Astrocyte (in vitro differentiated cells and primary cell): ENCODE results near the gene NLRP12. TPM values are rescaled to one million over a fixed set of nuclear protein-coding genes. Genes with fewer than 3 reads are reported as not detected.
A peak's percentile ranks its signal among the peaks of the same experiment; 100 is the strongest.

Source experiments
- DNase-seq: peaks from one replicate; pipeline ENCODE4 v3.0.0-alpha.2; 2010; ENCODE audit warnings: low read depth
- FAIRE-seq: peaks from 2 replicates; lab custom pipeline; 2011; peaks lifted over from hg19 to GRCh38; lab: Jason Lieb, UNC
- H2AFZ ChIP-seq: 2 replicates; pipeline ENCODE4 v1.6.0; 2012; ENCODE audit warnings: low read depth, low read length, inconsistent platforms
- H3K27ac ChIP-seq: 2 replicates; pipeline ENCODE4 v1.5.1; 2011; ENCODE audit warnings: low read depth, low read length, inconsistent platforms
- H3K27me3 ChIP-seq: 2 replicates; pipeline ENCODE4 v1.6.0; 2011; ENCODE audit warnings: low read length, inconsistent platforms; ENCODE audit not compliant: insufficient read depth
- H3K36me3 ChIP-seq: 2 replicates; pipeline ENCODE4 v1.5.1; 2011; ENCODE audit warnings: low read length, inconsistent platforms; ENCODE audit not compliant: insufficient read depth
- H3K4me1 ChIP-seq: 2 replicates; pipeline ENCODE4 v1.5.1; 2011; ENCODE audit warnings: low read length, inconsistent platforms; ENCODE audit not compliant: insufficient read depth
- H3K4me2 ChIP-seq: 2 replicates; pipeline ENCODE4 v1.6.0; 2012; ENCODE audit warnings: low read length, inconsistent platforms
- H3K4me3 ChIP-seq: 2 replicates; pipeline ENCODE4 v1.5.1; 2011; ENCODE audit warnings: low read depth, mild to moderate bottlenecking, low read length, inconsistent platforms; ENCODE audit not compliant: insufficient read depth
- H3K79me2 ChIP-seq: 2 replicates; pipeline ENCODE4 v1.6.0; 2012; ENCODE audit warnings: mild to moderate bottlenecking, low read length, inconsistent platforms; ENCODE audit not compliant: insufficient read depth
- H3K9ac ChIP-seq: 2 replicates; pipeline ENCODE4 v1.6.0; 2012; ENCODE audit warnings: mild to moderate bottlenecking, low read length, inconsistent platforms
- H3K9me3 ChIP-seq: 2 replicates; pipeline ENCODE4 v1.5.1; 2012; ENCODE audit warnings: low read depth, mild to moderate bottlenecking, low read length, inconsistent platforms; ENCODE audit not compliant: insufficient read depth
- H4K20me1 ChIP-seq: 2 replicates; pipeline ENCODE4 v1.6.0; 2012; ENCODE audit warnings: low read length, inconsistent platforms; ENCODE audit not compliant: insufficient read depth
- H3K27ac Mint-ChIP-seq: one replicate; pipeline ENCODE4 v1.8.0; 2021; ENCODE audit warnings: mild to moderate bottlenecking, mixed read lengths; ENCODE audit not compliant: unreplicated experiment
- H3K27me3 Mint-ChIP-seq: one replicate; pipeline ENCODE4 v1.8.0; 2021; ENCODE audit warnings: low read depth, mixed read lengths; ENCODE audit not compliant: unreplicated experiment
- H3K36me3 Mint-ChIP-seq: one replicate; pipeline ENCODE4 v1.8.0; 2021; ENCODE audit warnings: low read depth, mixed read lengths; ENCODE audit not compliant: unreplicated experiment
- H3K4me1 Mint-ChIP-seq: one replicate; pipeline ENCODE4 v1.8.0; 2021; ENCODE audit warnings: low read depth, mixed read lengths; ENCODE audit not compliant: unreplicated experiment
- H3K4me3 Mint-ChIP-seq: one replicate; pipeline ENCODE4 v1.8.0; 2021; ENCODE audit warnings: mild to moderate bottlenecking, moderate library complexity, mixed read lengths; ENCODE audit not compliant: unreplicated experiment
- H3K9me3 Mint-ChIP-seq: one replicate; pipeline ENCODE4 v1.8.0; 2021; ENCODE audit warnings: mild to moderate bottlenecking, mixed read lengths; ENCODE audit not compliant: unreplicated experiment
- CTCF ChIP-seq: IDR thresholded peaks from 2 replicates; pipeline ENCODE4 v1.5.1; 2011; ENCODE audit warnings: low read depth, mild to moderate bottlenecking, inconsistent platforms, low read length, moderate library complexity; ENCODE audit not compliant: insufficient read depth
- EZH2 ChIP-seq: IDR thresholded peaks from 2 replicates; pipeline ENCODE4 v1.6.1; 2012; ENCODE audit warnings: mild to moderate bottlenecking, low read length, inconsistent platforms; ENCODE audit not compliant: insufficient read depth
- total RNA-seq: library from RNA; stranded (reverse); gene quantifications from 2 replicates; pipeline ENCODE4 v1.2.1, GENCODE V29; 2021

Gene NLRP12
- total RNA-seq, 1 donor from 2014 or later, result not detected

DNA sequence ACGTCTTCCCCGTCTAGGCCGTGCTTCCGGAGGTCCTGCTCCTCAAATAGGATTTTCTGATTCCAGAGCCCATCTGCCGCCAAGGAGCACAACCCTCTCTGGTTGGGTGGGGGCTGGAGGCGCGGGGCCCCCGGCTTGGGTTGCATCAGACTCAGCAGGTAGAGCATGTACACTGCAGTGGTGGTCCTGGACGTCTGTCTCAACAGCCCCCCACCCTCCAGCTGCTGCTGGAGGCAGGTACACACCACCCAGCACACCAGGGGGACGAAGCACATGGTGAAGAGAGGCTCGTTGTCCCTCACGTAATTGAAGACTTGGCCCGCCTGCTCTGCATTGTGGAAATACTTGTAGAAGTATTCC lies 13.9 kb downstream of the NLRP12 start:
- H3K27ac Mint-ChIP-seq, result no peak overlapping the region
- Histone ChIP-seq H3K27me3 (no peaks in the 10 kb centered on the region), H3K9me3 (no peaks in the 10 kb centered on the region), H3K79me2 (no peaks in the 10 kb centered on the region), H3K4me1 (no peaks in the 10 kb centered on the region), H3K27ac (no peak overlapping the region), H3K4me2 (no peak overlapping the region), H3K4me3 (no peak overlapping the region), H4K20me1 (no peaks in the 10 kb centered on the region), H3K9ac (no peak overlapping the region), H3K36me3 (no peaks in the 10 kb centered on the region), H2AFZ (no peak overlapping the region)
- DNase-seq (no peak), FAIRE-seq (no peak)
- H3K27me3 Mint-ChIP-seq, result peaks cover 2% of the 10 kb centered on the region
- TF ChIP-seq CTCF (no peak), EZH2 (no peak)
- no peaks in the 10 kb centered on the region for H3K4me1 Mint-ChIP-seq
- no peaks in the 10 kb centered on the region for H3K9me3 Mint-ChIP-seq
- H3K36me3 Mint-ChIP-seq, result no peaks in the 10 kb centered on the region
- H3K4me3 Mint-ChIP-seq, result no peak overlapping the region

GRCh38 chr19:53809518-53810186 lies 14.5 kb downstream of the NLRP12 start:
- H3K27me3 Mint-ChIP-seq, result peaks cover 2% of the 10 kb centered on the region
- TF ChIP-seq EZH2, result no peak
- peak; percentile 3 for TF ChIP-seq CTCF
- H3K4me3 ChIP-seq, result no peak overlapping the region

GRCh38 chr19:53808710-53809125 lies 15.4 kb downstream of the NLRP12 start:
- Mint-ChIP-seq H3K27ac (no peak overlapping the region), H3K27me3 (peaks cover 2% of the 10 kb centered on the region), H3K4me3 (no peak overlapping the region), H3K9me3 (no peaks in the 10 kb centered on the region), H3K4me1 (no peaks in the 10 kb centered on the region), H3K36me3 (no peaks in the 10 kb centered on the region)
- Histone ChIP-seq H3K27me3 (no peaks in the 10 kb centered on the region), H3K4me3 (no peak overlapping the region), H3K36me3 (no peaks in the 10 kb centered on the region), H4K20me1 (no peaks in the 10 kb centered on the region), H3K79me2 (no peaks in the 10 kb centered on the region), H3K9me3 (no peaks in the 10 kb centered on the region), H2AFZ (no peak overlapping the region), H3K4me2 (no peak overlapping the region), H3K27ac (no peak overlapping the region), H3K9ac (no peak overlapping the region), H3K4me1 (no peaks in the 10 kb centered on the region)
- FAIRE-seq (peak; percentile 56), DNase-seq (peak; percentile 23)
- no peak for TF ChIP-seq EZH2
- peak; percentile 52 for TF ChIP-seq CTCF

More at GRCh38 chr19:53809518-53810186, 14.5 kb downstream of the NLRP12 start:
- Histone ChIP-seq H3K4me2 (no peak overlapping the region), H3K36me3 (no peaks in the 10 kb centered on the region), H3K27me3 (no peaks in the 10 kb centered on the region), H3K9ac (no peak overlapping the region), H3K79me2 (no peaks in the 10 kb centered on the region), H2AFZ (no peak overlapping the region), H3K9me3 (no peaks in the 10 kb centered on the region), H3K4me1 (no peaks in the 10 kb centered on the region), H3K27ac (no peak overlapping the region), H4K20me1 (no peaks in the 10 kb centered on the region)
- Mint-ChIP-seq H3K27ac (no peak overlapping the region), H3K4me1 (no peaks in the 10 kb centered on the region), H3K4me3 (no peak overlapping the region), H3K36me3 (no peaks in the 10 kb centered on the region), H3K9me3 (no peaks in the 10 kb centered on the region)
- FAIRE-seq (no peak), DNase-seq (no peak)
